PC-3 (cell line): Measurements from ENCODE around the gene PURA.

ENCODE experiments used
- EZH2 ChIP-seq: fragments of 300-600 bp; sonication (generic); IDR thresholded peaks from one replicate; pipeline ENCODE4 v1.6.1; 2017; ENCODE audit warnings: antibody characterized with exemption, mild to moderate bottlenecking, low read length; ENCODE audit not compliant: unreplicated experiment
- EZH2phosphoT487 ChIP-seq: fragments of 300-600 bp; sonication (generic); IDR thresholded peaks from 2 replicates; pipeline ENCODE4 v1.6.1; 2018; ENCODE audit warnings: mild to moderate bottlenecking, antibody characterized with exemption, low read length, borderline replicate concordance
- TF ChIP-seq, protein P1 (sequence below): fragments of 300-600 bp; sonication (generic); conservative IDR thresholded peaks from 2 replicates; pipeline ENCODE4 v1.5.1; 2017; ENCODE audit warnings: antibody characterized with exemption, low read depth, mild to moderate bottlenecking, low read length

DNA sequence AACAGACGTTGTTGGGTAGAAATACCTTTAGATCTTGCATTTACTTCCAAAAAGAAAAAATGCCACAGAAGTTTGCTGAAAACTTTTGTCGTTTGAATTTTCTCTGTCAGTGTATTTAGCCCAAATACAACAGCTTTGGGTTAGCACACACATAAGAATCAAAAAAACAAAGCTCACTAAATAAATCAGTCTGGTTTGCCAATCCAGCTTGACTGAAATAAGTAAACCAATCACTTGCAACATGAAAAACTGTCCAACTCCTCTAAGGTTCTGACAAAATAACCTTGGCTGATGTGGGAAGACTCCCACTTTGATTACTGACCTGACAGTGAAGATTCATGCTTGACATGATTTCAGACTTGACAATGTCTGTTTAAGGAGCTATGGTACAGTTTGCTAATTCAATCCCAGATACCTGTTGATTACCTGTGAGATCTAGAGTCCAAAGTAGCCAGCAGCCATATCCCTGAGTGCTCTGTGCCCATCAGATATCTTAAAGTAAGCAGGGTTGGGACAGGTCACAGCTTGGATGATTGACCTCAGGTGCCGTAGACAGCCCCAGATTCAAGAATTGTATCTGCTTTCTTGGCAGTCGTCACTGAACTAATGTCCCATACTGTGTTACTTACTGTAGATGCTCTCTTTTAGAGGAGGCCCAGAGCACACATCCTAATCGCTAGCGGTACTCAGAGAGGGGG lies 12.6 kb downstream of the PURA start:
- TF ChIP-seq, protein P1, sequence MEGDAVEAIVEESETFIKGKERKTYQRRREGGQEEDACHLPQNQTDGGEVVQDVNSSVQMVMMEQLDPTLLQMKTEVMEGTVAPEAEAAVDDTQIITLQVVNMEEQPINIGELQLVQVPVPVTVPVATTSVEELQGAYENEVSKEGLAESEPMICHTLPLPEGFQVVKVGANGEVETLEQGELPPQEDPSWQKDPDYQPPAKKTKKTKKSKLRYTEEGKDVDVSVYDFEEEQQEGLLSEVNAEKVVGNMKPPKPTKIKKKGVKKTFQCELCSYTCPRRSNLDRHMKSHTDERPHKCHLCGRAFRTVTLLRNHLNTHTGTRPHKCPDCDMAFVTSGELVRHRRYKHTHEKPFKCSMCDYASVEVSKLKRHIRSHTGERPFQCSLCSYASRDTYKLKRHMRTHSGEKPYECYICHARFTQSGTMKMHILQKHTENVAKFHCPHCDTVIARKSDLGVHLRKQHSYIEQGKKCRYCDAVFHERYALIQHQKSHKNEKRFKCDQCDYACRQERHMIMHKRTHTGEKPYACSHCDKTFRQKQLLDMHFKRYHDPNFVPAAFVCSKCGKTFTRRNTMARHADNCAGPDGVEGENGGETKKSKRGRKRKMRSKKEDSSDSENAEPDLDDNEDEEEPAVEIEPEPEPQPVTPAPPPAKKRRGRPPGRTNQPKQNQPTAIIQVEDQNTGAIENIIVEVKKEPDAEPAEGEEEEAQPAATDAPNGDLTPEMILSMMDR: no peak
- no peak for TF ChIP-seq EZH2phosphoT487
- no peak for TF ChIP-seq EZH2
